BJ (cell line): Measurements from ENCODE around the gene SND1. TPM values are rescaled to one million over a fixed set of nuclear protein-coding genes. Genes with fewer than 3 reads are reported as not detected.
"Not testable (repeated sequence)": the region's sequence is repeated elsewhere in the genome, so short reads cannot be mapped to it uniquely, and the experiment has no call there.

Experiments
- CTCF ChIA-PET: fragments of 350-600 bp; formaldehyde crosslinking; extraction: SDS; loops from one replicate; lab custom pipeline; 2021; ENCODE audit warnings: antibody characterized with exemption, inconsistent platforms; lab: Yijun Ruan, JAX
- POLR2A ChIA-PET: fragments of 300-600 bp; sonication (Branson Sonifier 250); formaldehyde crosslinking; extraction: SDS; loops from one replicate; lab custom pipeline; 2021; ENCODE audit warnings: antibody characterized with exemption; lab: Charles Lee
- DNase-seq: peaks from one replicate; pipeline ENCODE4 v3.0.0-alpha.2; 2011; ENCODE audit warnings: low read depth
- H3K27me3 ChIP-seq: 2 replicates; pipeline ENCODE4 v1.6.0; 2011; ENCODE audit warnings: low read length; ENCODE audit not compliant: control insufficient read depth, insufficient read depth
- H3K36me3 ChIP-seq: 2 replicates; pipeline ENCODE4 v1.5.1; 2011; ENCODE audit warnings: low read length; ENCODE audit not compliant: control insufficient read depth, insufficient read depth
- H3K4me3 ChIP-seq: 2 replicates; pipeline ENCODE4 v1.5.1; 2011; ENCODE audit warnings: low read depth, mild to moderate bottlenecking, control low read depth, low read length
- CTCF ChIP-seq: IDR thresholded peaks from 2 replicates; pipeline ENCODE4 v1.5.1; 2011; ENCODE audit warnings: low read depth, mild to moderate bottlenecking, control low read depth, inconsistent platforms, low read length, moderate library complexity; ENCODE audit not compliant: insufficient read depth
- polyA plus RNA-seq: library from polyadenylated mRNA; depleted of rRNA; stranded (reverse); fragments of >200 nt; gene quantifications from 2 replicates; pipeline ENCODE4 v1.2.3, GENCODE V29; 2011

The SND1 gene
- polyA plus RNA-seq, 1 experiment: 203 TPM

DNA sequence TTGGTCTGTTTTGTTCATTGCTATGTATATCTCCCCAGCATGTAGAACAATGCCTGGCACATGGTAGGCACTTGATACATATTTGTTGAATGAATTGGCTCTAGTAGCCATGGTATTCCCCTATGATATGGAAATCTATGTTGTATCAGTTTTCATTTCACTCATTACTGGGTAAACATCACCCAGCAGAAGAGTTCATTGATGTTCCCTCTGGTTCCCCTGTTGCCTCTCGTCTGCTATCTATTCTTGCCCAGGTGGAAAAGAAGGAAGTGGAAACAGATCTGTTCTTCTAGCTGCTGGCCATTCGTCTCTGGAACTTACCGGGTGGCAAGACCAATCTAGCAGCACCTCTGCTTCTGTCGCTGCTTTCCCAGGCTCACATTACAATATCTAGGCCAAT lies 307.8 kb downstream of the SND1 start:
- ChIA-PET CTCF (no interaction called here), POLR2A (interaction anchor here (0.6 kb wide), 1 partner anchor 372 kb away, joined by 3 read pairs; no protein-coding TSS in a partner anchor)
- no peak overlapping the region for H3K4me3 ChIP-seq
- no peak for TF ChIP-seq CTCF
- no peaks in the 10 kb centered on the region for H3K27me3 ChIP-seq
- H3K36me3 ChIP-seq: no peaks in the 10 kb centered on the region; the same call in 1 of the 2 replicates
- no peak for DNase-seq

GRCh38 chr7:127961786-127962453 lies 309.9 kb downstream of the SND1 start:
- no peak overlapping the region for H3K4me3 ChIP-seq
- H3K36me3 ChIP-seq: no peaks in the 10 kb centered on the region; the same call in 1 of the 2 replicates
- POLR2A ChIA-PET: interaction anchor here (0.6 kb wide), 1 partner anchor 374 kb away, joined by 3 read pairs; the partner anchor contains the start of gene ARF5
- TF ChIP-seq CTCF: no peak
- no peaks in the 10 kb centered on the region for H3K27me3 ChIP-seq
- CTCF ChIA-PET: interaction anchor here (1.0 to 1.5 kb wide), 2 partner anchors 10 to 174 kb away, joined by 3 read pairs; no protein-coding TSS in a partner anchor
- DNase-seq: no peak

- Histone ChIP-seq H3K27me3 (no peaks in the 10 kb centered on the region), H3K4me3 (no peak overlapping the region), H3K36me3 (no peaks in the 10 kb centered on the region; the same call in 1 of the 2 replicates)
- TF ChIP-seq CTCF: no peak
- ChIA-PET POLR2A (interaction anchor here (0.5 kb wide), 1 partner anchor 41 kb away, joined by 4 read pairs; no protein-coding TSS in a partner anchor), CTCF (no interaction called here)
- no peak for DNase-seq
Measured at GRCh38 chr7:127962589-127963361, 310.8 kb downstream of the SND1 start.

DNA sequence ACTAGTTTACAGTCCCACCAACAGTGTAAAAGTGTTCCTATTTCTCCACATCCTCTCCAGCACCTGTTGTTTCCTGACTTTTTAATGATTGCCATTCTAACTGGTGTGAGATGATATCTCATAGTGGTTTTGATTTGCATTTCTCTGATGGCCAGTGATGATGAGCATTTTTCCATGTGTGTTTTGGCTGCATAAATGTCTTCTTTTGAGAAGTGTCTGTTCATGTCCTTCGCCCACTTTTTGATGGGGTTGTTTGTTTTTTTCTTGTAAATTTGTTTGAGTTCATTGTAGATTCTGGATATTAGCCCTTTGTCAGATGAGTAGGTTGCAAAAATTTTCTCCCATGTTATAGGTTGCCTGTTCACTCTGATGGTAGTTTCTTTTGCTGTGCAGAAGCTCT lies 311.9 kb downstream of the SND1 start:
- H3K4me3 ChIP-seq, CTCF ChIA-PET, POLR2A ChIA-PET, H3K27me3 ChIP-seq, DNase-seq, H3K36me3 ChIP-seq: not testable (repeated sequence)

- TF ChIP-seq CTCF: no peak
- Histone ChIP-seq H3K27me3 (no peaks in the 10 kb centered on the region), H3K4me3 (no peak overlapping the region), H3K36me3 (no peaks in the 10 kb centered on the region)
- no peak for DNase-seq
- ChIA-PET CTCF (no interaction called here), POLR2A (no interaction called here)
Measured at GRCh38 chr7:127967281-127967680, 315.3 kb downstream of the SND1 start.
